ENCODE data around the gene DPPA2.

Gene DPPA2

DNA sequence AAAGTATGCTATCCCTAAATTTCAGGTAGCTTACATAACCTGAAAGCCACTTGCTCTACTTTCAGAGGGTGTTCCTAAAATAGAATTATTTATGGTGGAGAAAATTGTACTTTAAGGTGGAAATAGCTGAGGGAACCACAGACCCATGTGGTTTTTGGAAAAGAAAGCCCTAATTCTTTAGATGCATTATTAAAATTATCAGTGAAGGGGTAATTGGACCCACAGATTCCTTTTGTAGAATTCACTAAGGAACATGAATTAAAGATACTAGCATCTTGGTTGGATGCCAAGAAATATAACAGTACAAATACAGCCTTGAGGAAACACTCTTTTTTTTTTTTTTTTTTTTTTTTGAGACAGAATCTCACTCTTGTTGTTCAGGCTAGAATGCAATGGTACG, 37.8 kb downstream of the DPPA2 start:
- Histone ChIP-seq H3F3A (ENCODE audit: low read depth) (0 out of 2 replicates have a peak, but pooled peaks cover 5% of the 10 kb centered on the region), H3K9me2 (replicated peaks; ENCODE audit: low read depth, low read length) (no peaks in the 10 kb centered on the region), H3K36me3 (ENCODE audit: insufficient read depth, low read length) (no peaks in the 10 kb centered on the region), H2AFZ (ENCODE audit: low read length) (no peak overlapping the region), H4K20me1 (ENCODE audit: insufficient read depth, low read length, poor library complexity, severe bottlenecking) (no peaks in the 10 kb centered on the region), H3K4me3 (ENCODE audit: low read length, poor library complexity, severe bottlenecking) (no peak overlapping the region), H3K9me3 (ENCODE audit: insufficient read depth, low read depth, low read length) (no peaks in the 10 kb centered on the region), H3K9ac (ENCODE audit: low read depth, low read length, poor library complexity, severe bottlenecking) (no peak overlapping the region), H3K4me2 (ENCODE audit: low read depth, low read length, poor library complexity, severe bottlenecking) (no peak overlapping the region), H3K79me2 (ENCODE audit: insufficient read depth, low read length) (no peaks in the 10 kb centered on the region), H3K4me1 (ENCODE audit: insufficient read depth, low read length, poor library complexity, severe bottlenecking) (peaks cover 14% of the 10 kb centered on the region), H3K27me3 (ENCODE audit: insufficient read depth, low read length, poor library complexity, severe bottlenecking) (no peaks in the 10 kb centered on the region)
- TF ChIP-seq, protein P1, sequence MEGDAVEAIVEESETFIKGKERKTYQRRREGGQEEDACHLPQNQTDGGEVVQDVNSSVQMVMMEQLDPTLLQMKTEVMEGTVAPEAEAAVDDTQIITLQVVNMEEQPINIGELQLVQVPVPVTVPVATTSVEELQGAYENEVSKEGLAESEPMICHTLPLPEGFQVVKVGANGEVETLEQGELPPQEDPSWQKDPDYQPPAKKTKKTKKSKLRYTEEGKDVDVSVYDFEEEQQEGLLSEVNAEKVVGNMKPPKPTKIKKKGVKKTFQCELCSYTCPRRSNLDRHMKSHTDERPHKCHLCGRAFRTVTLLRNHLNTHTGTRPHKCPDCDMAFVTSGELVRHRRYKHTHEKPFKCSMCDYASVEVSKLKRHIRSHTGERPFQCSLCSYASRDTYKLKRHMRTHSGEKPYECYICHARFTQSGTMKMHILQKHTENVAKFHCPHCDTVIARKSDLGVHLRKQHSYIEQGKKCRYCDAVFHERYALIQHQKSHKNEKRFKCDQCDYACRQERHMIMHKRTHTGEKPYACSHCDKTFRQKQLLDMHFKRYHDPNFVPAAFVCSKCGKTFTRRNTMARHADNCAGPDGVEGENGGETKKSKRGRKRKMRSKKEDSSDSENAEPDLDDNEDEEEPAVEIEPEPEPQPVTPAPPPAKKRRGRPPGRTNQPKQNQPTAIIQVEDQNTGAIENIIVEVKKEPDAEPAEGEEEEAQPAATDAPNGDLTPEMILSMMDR (conservative IDR thresholded peaks at IDR 0.05; ENCODE audit: low read length) = no peak
- TF ChIP-seq EZH2phosphoT487 (IDR thresholded peaks at IDR 0.05; ENCODE audit: borderline replicate concordance) = no peak

DNA sequence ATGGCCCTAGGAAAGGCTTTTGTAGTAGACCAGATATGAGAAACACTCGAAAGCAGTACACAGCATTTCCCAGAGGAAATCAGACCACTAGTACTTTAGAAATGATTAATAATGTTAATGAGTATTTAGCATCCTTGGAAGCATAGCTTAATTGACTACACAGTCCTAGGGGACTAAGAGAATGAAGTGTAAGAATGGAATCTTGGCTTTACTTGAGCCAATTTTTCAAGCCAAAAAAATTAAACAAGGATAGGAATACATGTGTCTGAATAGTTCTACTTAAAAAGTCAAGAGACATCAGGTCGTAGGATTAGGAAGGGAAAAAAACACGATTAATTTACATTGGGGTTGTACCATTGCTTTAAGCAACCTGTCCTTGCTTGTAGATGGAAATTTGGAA, 38.2 kb downstream of the DPPA2 start:
- Histone ChIP-seq H3K9me3 (ENCODE audit: insufficient read depth, low read depth, low read length) (no peaks in the 10 kb centered on the region), H3K9me2 (replicated peaks; ENCODE audit: low read depth, low read length) (no peaks in the 10 kb centered on the region), H2AFZ (ENCODE audit: low read length) (no peak overlapping the region), H3F3A (ENCODE audit: low read depth) (0 out of 2 replicates have a peak, but pooled peaks cover 5% of the 10 kb centered on the region), H3K4me3 (ENCODE audit: low read length, poor library complexity, severe bottlenecking) (no peak overlapping the region), H3K4me1 (ENCODE audit: insufficient read depth, low read length, poor library complexity, severe bottlenecking) (peaks cover 15% of the 10 kb centered on the region), H3K4me2 (ENCODE audit: low read depth, low read length, poor library complexity, severe bottlenecking) (no peak overlapping the region), H3K79me2 (ENCODE audit: insufficient read depth, low read length) (no peaks in the 10 kb centered on the region), H3K9ac (ENCODE audit: low read depth, low read length, poor library complexity, severe bottlenecking) (no peak overlapping the region), H3K27me3 (ENCODE audit: insufficient read depth, low read length, poor library complexity, severe bottlenecking) (no peaks in the 10 kb centered on the region), H4K20me1 (ENCODE audit: insufficient read depth, low read length, poor library complexity, severe bottlenecking) (no peaks in the 10 kb centered on the region), H3K36me3 (ENCODE audit: insufficient read depth, low read length) (no peaks in the 10 kb centered on the region)
- TF ChIP-seq, protein P1 (conservative IDR thresholded peaks at IDR 0.05; ENCODE audit: low read length) = no peak
- TF ChIP-seq EZH2phosphoT487 (IDR thresholded peaks at IDR 0.05; ENCODE audit: borderline replicate concordance) = no peak

DNA sequence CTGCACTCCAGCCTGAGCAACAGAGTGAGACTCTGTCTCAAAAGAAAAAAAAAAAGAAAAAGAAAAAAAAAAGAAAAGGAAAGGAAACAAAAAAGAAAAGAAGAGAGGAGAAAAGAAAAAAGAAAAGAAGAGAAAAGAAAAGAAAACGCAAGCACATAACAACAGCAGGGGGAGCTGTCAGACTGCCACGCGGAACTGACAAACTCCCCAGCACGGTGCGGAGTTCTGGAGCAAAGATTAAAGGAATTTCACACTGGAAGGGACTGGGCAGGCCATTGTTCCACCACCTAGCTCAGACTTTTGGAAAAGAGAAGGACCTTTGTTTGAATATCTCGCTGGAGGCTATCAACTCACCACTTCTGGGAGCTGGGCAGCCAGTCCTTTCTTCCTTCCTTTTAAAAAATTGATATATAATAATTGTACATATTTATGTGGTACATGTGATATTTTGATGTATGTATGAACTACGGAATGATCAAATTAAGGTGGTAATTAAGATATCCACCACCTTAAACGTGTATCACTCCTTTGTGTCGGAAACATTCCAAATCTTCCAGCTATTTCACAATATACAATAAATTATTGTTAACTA, 40.5 kb downstream of the DPPA2 start:
- peak overlapping the region; percentile 68; the same call in 1 of the 2 replicates for H2AFZ ChIP-seq (ENCODE audit: low read length)
- peaks cover 15% of the 10 kb centered on the region for H3K4me1 ChIP-seq (ENCODE audit: insufficient read depth, low read length, poor library complexity, severe bottlenecking)
- H3F3A ChIP-seq (ENCODE audit: low read depth) = 0 out of 2 replicates have a peak, but pooled peaks cover 5% of the 10 kb centered on the region
- peak overlapping the region; percentile 15 for H3K4me3 ChIP-seq (ENCODE audit: low read length, poor library complexity, severe bottlenecking)
- no peaks in the 10 kb centered on the region for H3K79me2 ChIP-seq (ENCODE audit: insufficient read depth, low read length)
- no peaks in the 10 kb centered on the region for H3K36me3 ChIP-seq (ENCODE audit: insufficient read depth, low read length)
- no peak overlapping the region for H3K9ac ChIP-seq (ENCODE audit: low read depth, low read length, poor library complexity, severe bottlenecking)
- peak overlapping the region; percentile 39 for H3K4me2 ChIP-seq (ENCODE audit: low read depth, low read length, poor library complexity, severe bottlenecking)
- H4K20me1 ChIP-seq (ENCODE audit: insufficient read depth, low read length, poor library complexity, severe bottlenecking) = no peaks in the 10 kb centered on the region
- no peaks in the 10 kb centered on the region for H3K27me3 ChIP-seq (ENCODE audit: insufficient read depth, low read length, poor library complexity, severe bottlenecking)
- H3K9me3 ChIP-seq (ENCODE audit: insufficient read depth, low read depth, low read length) = no peaks in the 10 kb centered on the region
- TF ChIP-seq, protein P1 (conservative IDR thresholded peaks at IDR 0.05; ENCODE audit: low read length) = peak; percentile 76
- no peak for TF ChIP-seq EZH2phosphoT487 (IDR thresholded peaks at IDR 0.05; ENCODE audit: borderline replicate concordance)
- H3K9me2 ChIP-seq (replicated peaks; ENCODE audit: low read depth, low read length) = no peaks in the 10 kb centered on the region
